CD8-positive, alpha-beta memory T cell (primary cell): Measurements from ENCODE around the gene SLC44A5. TPM values are rescaled to one million over a fixed set of nuclear protein-coding genes. Genes with fewer than 3 reads are reported as not detected.

Experiments used
- CTCF ChIA-PET: fragments of 350-600 bp; sonication (Branson Sonifier 250); formaldehyde crosslinking; loops from one replicate; lab custom pipeline; 2021; ENCODE audit warnings: antibody characterized with exemption; lab: Charles Lee
- POLR2A ChIA-PET: fragments of 350-600 bp; sonication (Branson Sonifier 250); formaldehyde crosslinking; loops from one replicate; lab custom pipeline; 2021; ENCODE audit warnings: antibody characterized with exemption; lab: Charles Lee
- DNase-seq, 5 donors: peaks; one replicate each; pipeline versions ENCODE4 v3.0.0 to v3.0.0-alpha.2; 2020 to 2022; ENCODE audit warnings: mixed read lengths in 1 of 5
- H3K27ac ChIP-seq: one replicate; pipeline ENCODE4 v1.7.0; 2013; ENCODE audit warnings: low read depth, mild to moderate bottlenecking, low read length, moderate library complexity
- H3K27me3 ChIP-seq: 2 replicates; pipeline ENCODE4 v1.7.0; 2013; ENCODE audit warnings: low read length, mild to moderate bottlenecking; ENCODE audit not compliant: insufficient read depth, poor library complexity, severe bottlenecking
- H3K36me3 ChIP-seq: 2 replicates; pipeline ENCODE4 v1.7.0; 2013; ENCODE audit warnings: mild to moderate bottlenecking, low read length, moderate library complexity; ENCODE audit not compliant: insufficient read depth
- H3K4me1 ChIP-seq: 2 replicates; pipeline ENCODE4 v1.7.0; 2013; ENCODE audit warnings: mild to moderate bottlenecking, low read length, moderate library complexity; ENCODE audit not compliant: insufficient read depth
- H3K4me3 ChIP-seq: 2 replicates; pipeline ENCODE4 v1.7.0; 2013; ENCODE audit warnings: mild to moderate bottlenecking, low read length
- H3K9me3 ChIP-seq: 2 replicates; pipeline ENCODE4 v1.7.0; 2013; ENCODE audit warnings: mild to moderate bottlenecking, low read length
- H3K27ac Mint-ChIP-seq, 8 donors: one replicate each; pipeline ENCODE4 v1.8.0; 2020 to 2021; ENCODE audit warnings: mixed read lengths in 8 of 8, mild to moderate bottlenecking in 6 of 8, inconsistent platforms in 3 of 8, moderate library complexity in 3 of 8
- H3K27me3 Mint-ChIP-seq, 2 donors: one replicate each; pipeline ENCODE4 v1.8.0; 2020 to 2021; ENCODE audit warnings: mixed read lengths in 2 of 2, mild to moderate bottlenecking in 1 of 2, moderate library complexity in 1 of 2
- H3K36me3 Mint-ChIP-seq, 3 donors: one replicate each; pipeline ENCODE4 v1.8.0; 2020 to 2021; ENCODE audit warnings: mixed read lengths in 3 of 3, inconsistent platforms in 1 of 3, mild to moderate bottlenecking in 1 of 3
- H3K4me1 Mint-ChIP-seq, 3 donors: one replicate each; pipeline ENCODE4 v1.8.0; 2020 to 2021; ENCODE audit warnings: mixed read lengths in 3 of 3, inconsistent platforms in 1 of 3, mild to moderate bottlenecking in 1 of 3
- H3K4me3 Mint-ChIP-seq, 7 donors: one replicate each; pipeline ENCODE4 v1.8.0; 2020 to 2021; ENCODE audit warnings: mixed read lengths in 7 of 7, mild to moderate bottlenecking in 6 of 7, moderate library complexity in 4 of 7, inconsistent platforms in 2 of 7
- H3K9me3 Mint-ChIP-seq, 5 donors: one replicate each; pipeline ENCODE4 v1.8.0; 2020 to 2022; ENCODE audit warnings: mixed read lengths in 5 of 5, mild to moderate bottlenecking in 3 of 5, moderate library complexity in 2 of 5, inconsistent platforms in 1 of 5
- polyA plus RNA-seq: library from polyadenylated mRNA; unstranded; fragments of 300-500 nt; fragmentation: Illumina TruSeq; gene quantifications from one replicate; pipeline ENCODE4 v1.2.3, GENCODE V29; 2021
- total RNA-seq, 2 experiments: library from RNA; stranded (reverse); gene quantifications; one replicate each; pipeline ENCODE4 v1.2.3, GENCODE V29; 2021

SLC44A5 gene
- total and polyA plus RNA-seq, 3 experiments from 2014 or later: 0.24 to 0.53 (median 0.29) TPM

GRCh38 chr1:75461808-75462325 lies 149.0 kb downstream of the SLC44A5 start:
- no peak overlapping the region for H3K27ac Mint-ChIP-seq

DNA sequence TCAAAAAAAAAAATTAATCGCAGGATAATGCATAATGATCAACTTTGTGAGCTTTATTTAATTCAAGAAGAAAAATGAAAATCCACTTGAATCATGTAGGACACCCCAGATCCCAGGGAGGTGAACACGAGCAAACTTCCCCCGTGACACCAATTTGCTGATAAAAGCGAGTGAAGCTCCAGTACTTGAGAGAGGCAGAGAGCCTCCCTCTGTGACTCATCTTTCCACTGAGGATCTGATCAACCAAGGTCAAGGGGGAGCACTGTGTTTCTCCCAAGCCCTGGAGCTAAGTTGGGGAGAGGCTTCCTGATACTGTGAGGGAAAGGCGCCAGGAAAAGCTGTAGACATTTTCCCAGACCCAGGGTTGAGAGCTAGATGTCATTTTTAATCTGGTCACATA lies 160.9 kb downstream of the SLC44A5 start:
- no peaks in the 10 kb centered on the region for H3K36me3 ChIP-seq
- no peaks in the 10 kb centered on the region for H3K4me1 ChIP-seq
- H3K4me3 ChIP-seq: no peak overlapping the region
- DNase-seq: no peak
- no peaks in the 10 kb centered on the region for H3K27me3 ChIP-seq
- CTCF ChIA-PET: no interaction called here
- H3K27ac Mint-ChIP-seq: no peak overlapping the region
- H3K9me3 ChIP-seq: no peaks in the 10 kb centered on the region
- POLR2A ChIA-PET: no interaction called here
- H3K36me3 Mint-ChIP-seq: no peaks in the 10 kb centered on the region
- no peaks in the 10 kb centered on the region for H3K4me1 Mint-ChIP-seq
- H3K27me3 Mint-ChIP-seq: no peaks in the 10 kb centered on the region
- H3K9me3 Mint-ChIP-seq: peaks cover 2 to 7% (median 5%) of the 10 kb centered on the region in 5 donors
- no peak overlapping the region for H3K27ac ChIP-seq
- H3K4me3 Mint-ChIP-seq: no peak overlapping the region

More at GRCh38 chr1:75461808-75462325, 149.0 kb downstream of the SLC44A5 start:
- DNase-seq: no peak
- H3K9me3 Mint-ChIP-seq: peaks cover 0 to 5% (median 0%) of the 10 kb centered on the region in 5 donors
- H3K36me3 ChIP-seq: no peaks in the 10 kb centered on the region
- H3K36me3 Mint-ChIP-seq: peaks cover 0 to 3% (median 0%) of the 10 kb centered on the region in 3 donors
- no peaks in the 10 kb centered on the region for H3K27me3 ChIP-seq
- H3K4me3 ChIP-seq: no peak overlapping the region
- H3K27me3 Mint-ChIP-seq: no peaks in the 10 kb centered on the region
- CTCF ChIA-PET: no interaction called here
- H3K27ac ChIP-seq: no peak overlapping the region
- H3K4me1 Mint-ChIP-seq: no peaks in the 10 kb centered on the region
- H3K9me3 ChIP-seq: no peaks in the 10 kb centered on the region
- no peaks in the 10 kb centered on the region for H3K4me1 ChIP-seq
- POLR2A ChIA-PET: no interaction called here
- H3K4me3 Mint-ChIP-seq: no peak overlapping the region

GRCh38 chr1:75444220-75444619 lies 166.7 kb downstream of the SLC44A5 start:
- Mint-ChIP-seq H3K9me3 (peaks cover 0 to 3% (median 0%) of the 10 kb centered on the region in 5 donors), H3K4me3 (no peak overlapping the region), H3K27me3 (no peaks in the 10 kb centered on the region), H3K36me3 (no peaks in the 10 kb centered on the region), H3K4me1 (no peaks in the 10 kb centered on the region), H3K27ac (no peak overlapping the region)
- no peak overlapping the region for H3K27ac ChIP-seq
- H3K4me1 ChIP-seq: no peaks in the 10 kb centered on the region
- ChIA-PET CTCF (no interaction called here), POLR2A (no interaction called here)
- no peaks in the 10 kb centered on the region for H3K36me3 ChIP-seq
- DNase-seq: no peak
- H3K9me3 ChIP-seq: no peaks in the 10 kb centered on the region
- no peak overlapping the region for H3K4me3 ChIP-seq
- no peaks in the 10 kb centered on the region for H3K27me3 ChIP-seq

DNA sequence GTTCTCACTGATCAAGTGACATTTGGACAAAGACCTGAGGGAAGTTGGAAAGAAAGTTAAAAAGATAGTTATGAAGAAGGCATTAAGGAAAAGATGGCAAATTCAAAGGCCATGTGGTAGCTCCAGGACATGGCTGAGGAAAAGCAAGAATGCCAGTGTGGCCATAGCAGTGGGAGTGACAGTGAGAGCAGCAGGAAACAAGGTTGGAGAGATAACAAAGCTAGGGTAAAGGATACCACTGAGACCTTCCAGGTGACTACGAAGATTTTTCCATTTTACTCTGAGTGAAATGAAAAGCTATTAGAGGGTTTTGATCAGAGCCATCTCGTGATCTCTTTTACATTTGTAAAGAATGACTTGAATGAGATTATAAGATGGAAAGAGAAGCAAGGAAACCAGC lies 170.6 kb downstream of the SLC44A5 start:
- Histone ChIP-seq H3K27me3 (no peaks in the 10 kb centered on the region), H3K36me3 (no peaks in the 10 kb centered on the region), H3K9me3 (no peaks in the 10 kb centered on the region), H3K27ac (no peak overlapping the region), H3K4me1 (no peaks in the 10 kb centered on the region), H3K4me3 (no peak overlapping the region)
- H3K4me3 Mint-ChIP-seq: no peak overlapping the region
- ChIA-PET CTCF (interaction anchor here (0.6 kb wide), 1 partner anchor 32 kb away, joined by 3 read pairs; no protein-coding TSS in a partner anchor), POLR2A (no interaction called here)
- no peaks in the 10 kb centered on the region for H3K36me3 Mint-ChIP-seq
- peaks cover 0 to 3% (median 0%) of the 10 kb centered on the region in 5 donors for H3K9me3 Mint-ChIP-seq
- no peaks in the 10 kb centered on the region for H3K27me3 Mint-ChIP-seq
- no peak overlapping the region for H3K27ac Mint-ChIP-seq
- H3K4me1 Mint-ChIP-seq: no peaks in the 10 kb centered on the region
- DNase-seq: no peak

GRCh38 chr1:75438355-75438754 lies 172.6 kb downstream of the SLC44A5 start:
- H3K9me3 ChIP-seq: no peaks in the 10 kb centered on the region
- H3K27me3 ChIP-seq: no peaks in the 10 kb centered on the region
- ChIA-PET POLR2A (no interaction called here), CTCF (no interaction called here)
- DNase-seq: no peak
- H3K9me3 Mint-ChIP-seq: peaks cover 0 to 3% (median 0%) of the 10 kb centered on the region in 5 donors
- no peak overlapping the region for H3K4me3 Mint-ChIP-seq
- H3K4me1 Mint-ChIP-seq: no peaks in the 10 kb centered on the region
- no peaks in the 10 kb centered on the region for H3K27me3 Mint-ChIP-seq
- H3K36me3 Mint-ChIP-seq: no peaks in the 10 kb centered on the region
- no peak overlapping the region for H3K4me3 ChIP-seq
- H3K27ac Mint-ChIP-seq: no peak overlapping the region
- H3K4me1 ChIP-seq: no peaks in the 10 kb centered on the region
- no peak overlapping the region for H3K27ac ChIP-seq
- no peaks in the 10 kb centered on the region for H3K36me3 ChIP-seq

DNA sequence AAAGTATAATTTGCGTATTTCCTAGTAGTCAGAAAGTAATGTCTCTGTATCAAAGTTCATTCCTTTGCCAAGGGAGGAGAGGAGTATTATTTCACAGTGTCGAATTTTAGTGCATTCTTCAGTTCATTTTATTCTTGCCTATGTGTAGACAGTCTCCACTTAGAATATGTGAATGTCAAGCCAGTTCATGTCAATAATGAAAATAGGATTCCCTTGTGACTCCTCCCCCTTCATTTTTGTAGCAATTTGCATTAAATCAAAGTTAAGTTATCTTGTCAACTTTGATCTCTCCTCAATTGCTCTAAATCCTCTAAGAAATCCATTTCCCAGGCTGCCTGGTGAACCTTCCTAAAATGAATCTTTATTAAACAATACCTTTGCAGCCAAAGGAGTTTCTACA lies 179.1 kb downstream of the SLC44A5 start:
- no peaks in the 10 kb centered on the region for H3K9me3 Mint-ChIP-seq
- ChIA-PET CTCF (no interaction called here), POLR2A (no interaction called here)
- no peaks in the 10 kb centered on the region for H3K9me3 ChIP-seq
- no peak overlapping the region for H3K4me3 ChIP-seq
- H3K27me3 ChIP-seq: no peaks in the 10 kb centered on the region
- H3K4me1 ChIP-seq: no peaks in the 10 kb centered on the region
- no peak for DNase-seq
- H3K36me3 ChIP-seq: no peaks in the 10 kb centered on the region
- H3K4me1 Mint-ChIP-seq: no peaks in the 10 kb centered on the region
- H3K27me3 Mint-ChIP-seq: no peaks in the 10 kb centered on the region
- H3K27ac Mint-ChIP-seq: no peak overlapping the region
- H3K27ac ChIP-seq: no peak overlapping the region
- no peaks in the 10 kb centered on the region for H3K36me3 Mint-ChIP-seq
- H3K4me3 Mint-ChIP-seq: no peak overlapping the region

GRCh38 chr1:75430526-75430925 lies 180.4 kb downstream of the SLC44A5 start:
- CTCF ChIA-PET: no interaction called here
- POLR2A ChIA-PET: no interaction called here
- H3K36me3 Mint-ChIP-seq: no peaks in the 10 kb centered on the region
- H3K4me3 ChIP-seq: no peak overlapping the region
- H3K9me3 ChIP-seq: no peaks in the 10 kb centered on the region
- no peaks in the 10 kb centered on the region for H3K36me3 ChIP-seq
- H3K27me3 Mint-ChIP-seq: no peaks in the 10 kb centered on the region
- peaks cover 0 to 2% (median 0%) of the 10 kb centered on the region in 5 donors for H3K9me3 Mint-ChIP-seq
- H3K27ac Mint-ChIP-seq: no peak overlapping the region
- no peak overlapping the region for H3K4me3 Mint-ChIP-seq
- H3K4me1 ChIP-seq: no peaks in the 10 kb centered on the region
- no peak overlapping the region for H3K27ac ChIP-seq
- no peaks in the 10 kb centered on the region for H3K27me3 ChIP-seq
- DNase-seq: no peak
- H3K4me1 Mint-ChIP-seq: no peaks in the 10 kb centered on the region

DNA sequence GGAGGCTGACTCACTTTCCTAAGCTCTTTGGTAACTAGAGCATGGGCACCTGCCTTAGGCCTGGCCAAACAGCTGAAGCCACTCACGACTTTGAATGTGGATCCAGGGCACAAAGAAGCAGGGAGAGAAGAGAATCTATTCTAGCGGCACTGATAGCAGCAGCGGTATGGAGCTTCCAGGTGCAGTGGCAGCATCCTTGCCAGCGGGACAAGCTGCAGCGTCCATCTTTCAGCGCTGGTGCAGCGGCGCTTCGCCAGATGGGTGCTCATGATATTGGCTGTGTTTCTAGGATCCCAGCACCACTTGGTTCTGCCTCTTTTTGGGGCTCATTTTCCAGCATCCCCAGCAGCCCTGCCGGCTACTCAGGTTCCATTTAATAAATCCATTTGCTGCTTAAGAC lies 184.2 kb downstream of the SLC44A5 start:
- Histone ChIP-seq H3K4me3 (no peak overlapping the region), H3K9me3 (no peaks in the 10 kb centered on the region), H3K4me1 (no peaks in the 10 kb centered on the region), H3K27ac (no peak overlapping the region), H3K36me3 (no peaks in the 10 kb centered on the region), H3K27me3 (no peaks in the 10 kb centered on the region)
- DNase-seq: no peak
- peaks cover 0 to 2% (median 0%) of the 10 kb centered on the region in 5 donors for H3K9me3 Mint-ChIP-seq
- no peak overlapping the region for H3K27ac Mint-ChIP-seq
- CTCF ChIA-PET: no interaction called here
- POLR2A ChIA-PET: no interaction called here
- H3K4me3 Mint-ChIP-seq: no peak overlapping the region
- no peaks in the 10 kb centered on the region for H3K36me3 Mint-ChIP-seq
- H3K27me3 Mint-ChIP-seq: no peaks in the 10 kb centered on the region
- no peaks in the 10 kb centered on the region for H3K4me1 Mint-ChIP-seq
